Heart right ventricle (tissue), 16 donors: ENCODE measurements around the gene CCDC69. TPM values are rescaled to one million over a fixed set of nuclear protein-coding genes. Genes with fewer than 3 reads are reported as not detected.
A peak's percentile ranks its signal among the peaks of the same experiment; 100 is the strongest.

Source experiments
- ATAC-seq, 8 donors: fragments of 200-7000 bp; cut with Tn5 transposase; one replicate each; pipeline ENCODE4 v1.9.1; 2020; ENCODE audit warnings: mild to moderate bottlenecking in 8 of 8, moderate library complexity in 8 of 8, moderate number of reproducible peaks in 1 of 8
- DNase-seq, 2 donors: peaks; one replicate each; pipeline ENCODE4 v3.0.0-alpha.2; 2020
- H3K27ac ChIP-seq, 10 donors: fragments of 200-600 bp; sonication (generic) in 2 of 10; one replicate each; pipeline versions ENCODE4 v1.5.0 to v1.8.0; 2020 to 2022; ENCODE audit warnings: mild to moderate bottlenecking in 3 of 10
- H3K27me3 ChIP-seq, 7 donors: fragments of 200-600 bp; one replicate each; pipeline ENCODE4 v1.8.0; 2021 to 2022; ENCODE audit warnings: mild to moderate bottlenecking in 2 of 7
- H3K36me3 ChIP-seq, 9 donors: fragments of 200-600 bp; sonication (generic) in 1 of 9; one replicate each; pipeline versions ENCODE4 v1.5.0 to v1.8.0; 2020 to 2022; ENCODE audit warnings: mild to moderate bottlenecking in 2 of 9
- H3K4me1 ChIP-seq, 9 donors: fragments of 200-600 bp; sonication (generic) in 1 of 9; one replicate each; pipeline versions ENCODE4 v1.5.0 to v1.8.0; 2020 to 2022; ENCODE audit warnings: mild to moderate bottlenecking in 4 of 9
- H3K4me3 ChIP-seq, 10 donors: fragments of 200-600 bp; sonication (generic) in 2 of 10; one replicate each; pipeline versions ENCODE4 v1.5.0 to v1.8.0; 2020 to 2022; ENCODE audit warnings: mild to moderate bottlenecking in 7 of 10, moderate library complexity in 2 of 10
- H3K9me3 ChIP-seq, 11 donors: fragments of 200-600 bp in 10 of 11; sonication (generic) in 2 of 11; one replicate each; pipeline versions ENCODE4 v1.5.0 to v1.8.0; 2013 to 2022; ENCODE audit warnings: mild to moderate bottlenecking in 2 of 11, control low read depth in 1 of 11, moderate library complexity in 1 of 11
- WGBS, 2 donors: extraction: QIAGEN DNeasy Blood & Tissue Kit; methylation state at CpG; one replicate each; pipeline ENCODE4 v1.1.7; 2013; ENCODE audit warnings: inconsistent platforms in 1 of 2; 5-methylcytosine and 5-hydroxymethylcytosine counted together
- intact Hi-C, 10 donors: fragments of 100-400 bp; cut with DNase I; formaldehyde crosslinking; loops; one replicate each; pipeline versions ENCODE4 v1.11.1 to v1.14.2; 2022
- polyA plus RNA-seq, 2 donors: library from polyadenylated mRNA; stranded (reverse); fragments of 200-250 nt; gene quantifications; one replicate each; pipeline ENCODE4 v1.2.3, GENCODE V29; 2013
- total RNA-seq, 10 donors: library from RNA; stranded (reverse); fragmentation: NEBNext Ultra II Directional in 3 of 10; extraction: Animal tissue kit (Norgen Biotek cat#: 25700) in 3 of 10; gene quantifications; one replicate each; pipeline versions ENCODE4 v1.2.1 to v1.2.4, GENCODE V29; 2021 to 2023
- TF ChIP-seq, protein P1 (sequence below), 9 donors: fragments of 200-600 bp; sonication (generic) in 2 of 9; IDR thresholded peaks; one replicate each; pipeline versions ENCODE4 v1.5.0 to v1.8.0; 2021 to 2022; ENCODE audit warnings: antibody characterized with exemption in 9 of 9, mild to moderate bottlenecking in 5 of 9, moderate library complexity in 1 of 9
- donor health status: Arrhythmogenic right ventricular cardiomyopathy.
- donor health status: ischemic (EF 13 %, LVEDD 7.1; RV severe dilation, severe dysfunction).
- donor health status: healthy with polysubstance abuse.
- donor health status: DM: no; HTN: yes; CAD: no.
- donor health status: DM: no; HTN: no; CAD: no.
- donor health status: ischemic (EF 25% LVEDD 6.9; RV normal size, moderate dysfunction).
- donor health status: ischemic (EF 25% LVEDD 5.7; RV mildly dilated, moderate dysfunction).
- donor health status: healthy.
- donor health status: DM: yes; HTN: yes; CAD: no.
- donor health status: Ischemic cardiomyopathy.
- donor health status: ischemic (EF 35%, LVEDD 5.7; RV mildly dilated, moderate dysfunction).
- donor health status: nonischemic (EF 11% LVEDD 7.7; RV severe dilation, severe dysfunction).
- donor health status: DM: yes; HTN: yes; CAD: no.
- donor health status: PGD.
- donor health status: ischemic (EF 29% LVEDD 5.4; RV normal size, mild dysfunction).
- donor health status: nonischemic (EF 23%, LVEDD 6.1; RV moderate dilation, normal function).

CCDC69 gene
- total and polyA plus RNA-seq, 12 donors, result 50.8 to 191 (median 104) TPM

DNA sequence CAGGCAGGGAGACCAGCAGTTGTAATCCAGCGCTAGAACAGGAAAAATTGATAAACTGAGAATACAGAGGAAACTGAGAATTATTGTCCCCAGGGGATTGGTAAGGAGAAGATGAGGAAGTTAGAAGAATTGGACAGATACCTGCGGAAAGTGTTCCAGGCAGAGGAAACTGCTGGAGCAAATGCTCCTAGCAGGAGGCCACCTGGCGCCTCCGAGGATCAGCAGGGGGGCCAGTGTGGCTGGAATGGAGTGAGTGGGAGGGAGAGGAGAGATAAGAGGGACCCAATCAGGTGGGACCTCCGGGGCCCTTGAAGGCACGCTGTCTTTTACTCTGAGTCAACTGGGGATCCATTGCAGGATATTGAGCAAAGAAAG is 65.6 kb downstream of the CCDC69 start:
- WGBS, 2 donors, result 5 to 9% methylated on average over 6 of the region's 6 CpGs
- Histone ChIP-seq H3K36me3 (peaks cover 0 to 7% (median 0%) of the 10 kb centered on the region in 9 donors), H3K4me1 (peaks cover 16 to 50% (median 43%) of the 10 kb centered on the region in 9 donors), H3K9me3 (no peaks in the 10 kb centered on the region), H3K4me3 (peak overlapping the region; percentile 58 to 95 (median 84)), H3K27me3 (no peaks in the 10 kb centered on the region), H3K27ac (peak overlapping the region; percentile 61 to 96 (median 89))
- DNase-seq (no peak), ATAC-seq (peak in 3 of 8 donors; percentile 6 to 41 (median 19))
- intact Hi-C loops, result loop anchor here in 2 of 10 donors (5.0 kb wide), 3 partner anchors 79 to 151 kb away; no protein-coding TSS in a partner anchor
- TF ChIP-seq, protein P1, sequence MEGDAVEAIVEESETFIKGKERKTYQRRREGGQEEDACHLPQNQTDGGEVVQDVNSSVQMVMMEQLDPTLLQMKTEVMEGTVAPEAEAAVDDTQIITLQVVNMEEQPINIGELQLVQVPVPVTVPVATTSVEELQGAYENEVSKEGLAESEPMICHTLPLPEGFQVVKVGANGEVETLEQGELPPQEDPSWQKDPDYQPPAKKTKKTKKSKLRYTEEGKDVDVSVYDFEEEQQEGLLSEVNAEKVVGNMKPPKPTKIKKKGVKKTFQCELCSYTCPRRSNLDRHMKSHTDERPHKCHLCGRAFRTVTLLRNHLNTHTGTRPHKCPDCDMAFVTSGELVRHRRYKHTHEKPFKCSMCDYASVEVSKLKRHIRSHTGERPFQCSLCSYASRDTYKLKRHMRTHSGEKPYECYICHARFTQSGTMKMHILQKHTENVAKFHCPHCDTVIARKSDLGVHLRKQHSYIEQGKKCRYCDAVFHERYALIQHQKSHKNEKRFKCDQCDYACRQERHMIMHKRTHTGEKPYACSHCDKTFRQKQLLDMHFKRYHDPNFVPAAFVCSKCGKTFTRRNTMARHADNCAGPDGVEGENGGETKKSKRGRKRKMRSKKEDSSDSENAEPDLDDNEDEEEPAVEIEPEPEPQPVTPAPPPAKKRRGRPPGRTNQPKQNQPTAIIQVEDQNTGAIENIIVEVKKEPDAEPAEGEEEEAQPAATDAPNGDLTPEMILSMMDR (IDR thresholded peaks at IDR 0.05), result no peak

DNA sequence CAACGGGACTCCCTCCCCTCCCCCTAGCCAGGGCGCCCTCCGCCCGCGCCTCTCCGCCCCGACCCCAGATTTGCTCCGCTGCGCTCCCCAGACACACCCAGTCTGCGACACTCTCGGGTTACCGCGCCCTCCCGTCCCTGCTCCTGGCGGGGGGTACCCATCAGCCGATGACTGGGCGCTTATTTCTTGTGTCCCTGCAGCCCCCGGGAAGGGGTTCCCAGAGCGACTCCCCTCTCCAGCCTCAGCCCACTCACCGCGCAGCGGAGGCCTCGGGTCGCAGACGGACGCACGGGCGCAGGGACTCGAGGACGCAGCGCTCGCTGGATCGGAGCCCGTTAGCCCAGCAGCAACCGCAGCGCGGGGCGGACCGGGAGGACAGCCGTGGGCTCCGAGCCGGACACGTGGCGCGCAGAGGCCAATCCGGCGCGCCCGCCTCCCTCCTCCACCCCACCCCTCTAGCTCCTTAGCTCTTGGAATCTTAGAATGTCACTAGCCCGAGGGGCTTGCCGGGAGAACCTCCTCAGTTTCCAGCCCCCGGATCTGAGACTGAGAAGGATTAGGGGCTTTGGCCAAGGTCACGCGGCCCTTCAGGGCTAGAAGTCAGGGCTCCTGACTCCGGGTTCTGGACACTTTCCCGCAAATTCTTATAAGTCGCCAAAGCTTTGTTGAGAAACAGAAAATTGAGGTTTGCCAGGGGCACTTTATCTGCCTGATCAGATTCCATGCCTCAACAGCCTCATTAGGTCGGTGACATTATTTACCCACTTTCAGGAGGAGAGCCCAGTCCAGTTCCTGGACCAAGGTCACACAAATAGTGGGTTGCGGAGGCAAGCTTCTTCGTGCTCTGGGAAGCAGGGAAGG is 66.2 kb downstream of the CCDC69 start, which contains the start of gene ANXA6:
TSS of gene ANXA6 (minus strand) at position 354 of the 861 bp plus-strand sequence. CDS start 9,878 bp downstream, outside the sequence.
- Histone ChIP-seq H3K4me3 (peak within 1 kb of the TSS; percentile 58 to 95 (median 84)), H3K9me3 (no peaks in the 10 kb centered on the region), H3K27me3 (no peaks in the 10 kb centered on the region), H3K27ac (peak within 1 kb of the TSS; percentile 61 to 96 (median 89)), H3K4me1 (peaks cover 16 to 56% (median 48%) of the 10 kb centered on the region in 9 donors), H3K36me3 (peaks cover 0 to 13% (median 0%) of the 10 kb centered on the region in 9 donors)
- intact Hi-C loops, result loop anchor here in 2 of 10 donors (5.0 kb wide), 3 partner anchors 80 to 150 kb away; no protein-coding TSS in a partner anchor
- WGBS, 2 donors, result 0% methylated on average over 60 of the region's 60 CpGs
- TF ChIP-seq, protein P1 (IDR thresholded peaks at IDR 0.05), result no peak
- DNase-seq (peak; percentile 89 to 92), ATAC-seq (peak; percentile 98 to 99 (median 99))

DNA sequence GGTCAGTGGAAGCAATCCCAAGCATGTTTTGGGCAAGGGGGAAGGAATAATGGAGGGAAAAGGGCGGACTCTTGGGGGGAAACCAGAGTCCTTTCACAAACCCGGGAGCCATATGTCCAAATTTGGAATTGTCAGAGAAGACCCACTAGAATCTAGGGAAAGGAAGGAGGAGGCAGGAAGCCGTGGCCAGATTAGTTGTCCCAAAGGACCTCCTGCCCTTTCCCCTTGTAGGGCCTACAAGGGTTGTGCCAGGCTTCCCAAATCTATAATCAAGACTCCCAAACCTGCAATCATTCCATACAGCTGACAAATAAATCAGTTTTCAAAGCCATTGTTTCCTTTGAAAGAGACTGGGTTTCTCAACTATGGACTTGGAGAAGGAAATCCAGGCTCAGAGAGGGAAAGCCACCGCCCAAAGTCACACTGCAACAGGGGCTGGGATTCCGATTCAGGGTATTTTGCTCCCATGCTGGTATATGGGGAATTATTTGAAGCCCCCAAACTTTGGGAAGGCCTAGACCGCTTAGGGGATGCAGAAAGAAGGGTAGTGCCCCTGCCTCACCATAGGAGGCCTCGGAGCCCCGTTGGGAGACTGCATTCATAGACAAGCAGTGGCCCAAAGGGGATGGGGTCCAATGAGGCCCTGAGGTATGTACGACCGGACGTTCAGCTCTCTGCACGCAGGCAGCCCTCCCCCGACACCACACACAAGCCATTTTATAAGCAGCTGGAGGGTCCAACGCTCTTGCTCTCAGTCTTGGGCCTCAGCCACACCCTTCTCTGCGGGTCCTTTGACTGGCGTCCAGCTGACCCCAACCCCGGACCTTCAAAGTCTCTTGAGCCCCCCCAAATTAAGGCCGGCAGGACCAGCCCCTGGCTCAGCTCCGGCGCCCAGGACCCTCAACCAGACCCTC is 67.1 kb downstream of the CCDC69 start:
- TF ChIP-seq, protein P1 (IDR thresholded peaks at IDR 0.05), result no peak
- no peaks in the 10 kb centered on the region for H3K27me3 ChIP-seq
- H3K4me3 ChIP-seq, result peak overlapping the region; percentile 58 to 95 (median 84)
- 5% methylated on average over 20 of the region's 20 CpGs for WGBS, 2 donors
- peaks cover 0 to 13% (median 0%) of the 10 kb centered on the region in 9 donors for H3K36me3 ChIP-seq
- ATAC-seq, result peak; percentile 21 to 59 (median 33)
- no peak for DNase-seq
- H3K27ac ChIP-seq, result peak overlapping the region; percentile 61 to 96 (median 89)
- H3K9me3 ChIP-seq, result no peaks in the 10 kb centered on the region
- H3K4me1 ChIP-seq, result peaks cover 20 to 65% (median 57%) of the 10 kb centered on the region in 9 donors
- intact Hi-C loops, result loop anchor here in 2 of 10 donors (5.0 kb wide), 3 partner anchors 81 to 149 kb away; no protein-coding TSS in a partner anchor
